Left renal pelvis (tissue), 4 donors: ENCODE data around the gene GRID2. TPM values are rescaled to one million over a fixed set of nuclear protein-coding genes. Genes with fewer than 3 reads are reported as not detected.
A peak's percentile ranks its signal among the peaks of the same experiment; 100 is the strongest.

Experiments used
- DNase-seq, 4 donors: peaks; one replicate each; pipeline ENCODE4 v3.0.0-alpha.2; 2013; ENCODE audit warnings: low read depth in 4 of 4, low spot score in 3 of 4
- polyA plus RNA-seq, 4 donors: library from polyadenylated mRNA; unstranded; fragments of 120-200 nt; gene quantifications; one replicate each; pipeline ENCODE4 v1.2.1, GENCODE V29; 2013; ENCODE audit not compliant: insufficient read length in 4 of 4

The GRID2 gene
- polyA plus RNA-seq, 4 donors, result 2.9 to 7.1 (median 3.4) TPM

DNA sequence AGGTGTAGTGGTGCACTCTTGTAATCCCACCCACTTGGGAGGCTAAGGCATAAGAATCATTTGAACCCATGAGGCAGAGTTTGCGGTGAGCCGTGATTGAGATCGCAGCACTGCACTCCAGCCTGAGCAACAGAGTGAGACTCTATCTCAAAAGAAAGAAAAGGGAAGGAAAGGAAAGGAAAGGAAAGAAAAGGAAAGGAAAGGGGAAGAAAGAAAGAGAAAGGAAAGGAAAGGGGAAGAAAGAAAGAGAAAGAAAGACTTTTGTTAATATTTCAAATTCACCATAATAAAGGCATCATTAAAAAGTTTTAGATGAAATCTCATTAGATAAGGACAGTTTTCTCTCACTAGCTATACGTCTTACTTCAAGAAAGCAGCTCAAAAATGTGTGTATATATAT lies 864.3 kb downstream of the GRID2 start:
- DNase-seq, result no peak

DNA sequence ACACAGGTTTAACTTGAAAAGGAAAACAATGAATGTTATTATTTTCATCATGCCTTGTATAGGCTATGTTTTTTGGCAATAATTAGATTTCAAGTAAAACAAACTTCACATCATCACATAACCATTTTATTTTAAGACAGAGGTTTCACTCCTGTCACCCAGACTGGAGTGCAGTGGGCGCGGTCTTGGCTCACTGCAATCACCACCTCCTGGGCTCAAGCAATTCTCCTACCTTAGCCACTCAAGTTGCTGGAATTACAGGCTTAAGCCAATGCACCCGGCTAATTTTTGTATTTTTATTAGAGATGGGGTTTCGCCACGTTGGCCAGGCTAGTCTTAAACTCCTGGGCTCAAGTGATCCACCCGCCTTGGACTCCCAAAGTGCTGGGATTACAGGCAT lies 866.2 kb downstream of the GRID2 start:
- DNase-seq, result no peak

DNA sequence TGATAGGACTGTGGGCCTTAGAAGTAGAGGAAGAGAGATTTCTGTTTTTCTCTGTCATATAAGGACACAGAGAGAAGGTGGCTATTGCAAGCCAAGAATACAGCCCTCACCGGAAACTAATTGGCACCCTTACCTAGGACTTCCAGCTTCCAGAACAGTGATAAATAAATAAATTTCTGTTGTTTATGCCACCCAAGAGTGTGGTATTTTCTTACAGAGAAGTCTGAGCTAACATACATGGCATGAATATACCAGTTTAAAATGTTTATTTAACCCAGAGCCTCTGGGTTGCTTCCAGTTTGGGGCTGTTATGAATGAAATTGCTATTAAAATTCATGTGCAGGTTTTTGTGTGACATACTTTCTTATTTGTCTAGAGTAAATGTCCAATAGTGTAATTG lies 870.8 kb downstream of the GRID2 start:
- DNase-seq, result no peak

DNA sequence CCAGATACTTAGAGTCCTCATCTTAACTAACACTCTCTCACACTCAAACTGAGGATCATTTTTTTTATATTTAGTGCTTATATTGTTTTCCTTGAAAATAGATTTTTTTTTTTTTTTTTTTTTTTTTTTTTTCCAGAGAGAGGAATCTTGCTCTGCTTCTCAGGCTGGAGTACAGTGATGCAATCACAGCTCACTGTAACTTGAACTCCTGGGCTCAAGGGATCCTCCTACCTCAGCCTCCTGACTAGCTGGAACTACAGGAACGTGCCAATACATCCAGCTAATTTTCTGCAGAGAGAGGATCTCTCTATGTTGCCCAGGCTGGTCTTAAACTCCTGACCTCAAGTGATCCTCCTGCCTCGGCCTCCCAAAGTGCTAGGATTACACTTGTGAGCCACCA lies 874.5 kb downstream of the GRID2 start:
- DNase-seq, result no peak

DNA sequence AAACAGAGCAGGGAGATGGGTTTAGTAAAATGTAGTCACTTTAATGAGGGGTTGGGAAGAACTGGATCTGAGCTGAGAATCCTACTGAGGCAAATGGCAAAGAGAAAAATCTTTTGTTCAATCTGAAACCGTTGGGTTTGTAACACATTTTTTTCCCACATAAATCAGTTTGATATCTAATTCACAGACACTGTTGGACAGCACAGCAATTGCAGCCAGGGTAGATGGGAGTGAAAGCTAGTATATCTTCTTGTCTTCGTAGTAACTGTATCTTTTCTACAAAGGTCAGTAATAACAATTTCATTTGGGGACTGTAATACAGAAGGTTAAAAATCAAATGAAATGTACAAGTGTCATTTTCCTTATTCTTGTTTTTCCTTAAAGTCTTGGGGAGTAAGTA lies 875.3 kb downstream of the GRID2 start:
- DNase-seq, result no peak

DNA sequence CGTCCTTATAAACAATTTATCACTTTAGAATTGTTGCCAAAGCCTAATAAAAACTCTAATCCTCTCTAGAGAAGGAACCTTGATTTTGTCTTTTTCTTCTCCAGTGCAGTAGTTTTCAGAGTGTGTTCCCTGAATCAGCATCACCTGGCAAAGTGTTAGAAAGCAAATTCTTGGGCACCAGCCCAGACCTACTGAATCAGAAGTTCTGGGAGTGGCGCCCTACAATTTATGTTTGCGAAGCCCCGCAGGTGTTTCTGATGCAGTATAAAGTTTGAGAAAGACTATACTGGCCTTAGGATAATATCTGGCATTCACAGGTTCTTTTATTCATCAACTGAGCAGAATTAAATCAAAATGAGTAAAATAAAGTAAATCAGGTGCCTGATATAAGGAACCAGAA lies 879.0 kb downstream of the GRID2 start:
- no peak for DNase-seq

DNA sequence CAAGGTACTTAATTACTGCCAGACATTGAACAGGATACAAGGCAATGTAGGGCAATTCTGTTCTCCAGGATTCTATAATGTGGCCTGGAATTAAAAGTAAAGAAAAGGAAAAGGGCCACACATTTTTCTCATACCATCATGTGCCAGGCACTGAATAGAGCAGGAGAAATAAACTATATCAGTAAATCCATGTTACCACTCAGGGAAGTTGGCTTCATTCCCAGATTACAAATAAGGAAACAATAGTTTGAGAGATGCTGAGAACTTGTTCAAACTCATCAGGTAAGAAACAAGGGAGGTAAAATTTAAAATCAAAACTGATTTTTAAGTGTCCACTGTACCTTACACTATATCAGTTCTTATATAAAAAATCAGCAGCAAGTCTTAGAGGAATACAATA lies 879.8 kb downstream of the GRID2 start:
- DNase-seq, result no peak

DNA sequence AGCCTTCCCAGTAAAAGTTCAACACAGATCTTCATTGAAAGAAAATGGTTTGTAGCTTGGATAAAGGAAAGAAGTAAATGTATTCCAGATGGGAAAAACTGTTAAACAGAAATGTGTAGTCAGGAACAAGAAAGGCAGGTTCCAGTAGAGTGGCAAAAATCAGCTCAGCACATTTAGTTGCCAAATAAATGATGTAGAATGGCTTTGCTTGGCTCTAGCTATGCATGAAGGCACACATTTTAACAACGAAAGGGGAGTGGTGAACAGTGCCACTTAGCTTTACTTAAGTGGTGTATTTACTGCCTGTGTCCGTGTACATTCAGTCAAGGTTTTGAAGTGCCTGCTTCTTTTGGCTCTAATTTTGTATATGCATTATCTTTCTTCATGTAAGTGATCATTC lies 880.3 kb downstream of the GRID2 start:
- peak in 2 of 4 donors; percentile 26 to 33 for DNase-seq

DNA sequence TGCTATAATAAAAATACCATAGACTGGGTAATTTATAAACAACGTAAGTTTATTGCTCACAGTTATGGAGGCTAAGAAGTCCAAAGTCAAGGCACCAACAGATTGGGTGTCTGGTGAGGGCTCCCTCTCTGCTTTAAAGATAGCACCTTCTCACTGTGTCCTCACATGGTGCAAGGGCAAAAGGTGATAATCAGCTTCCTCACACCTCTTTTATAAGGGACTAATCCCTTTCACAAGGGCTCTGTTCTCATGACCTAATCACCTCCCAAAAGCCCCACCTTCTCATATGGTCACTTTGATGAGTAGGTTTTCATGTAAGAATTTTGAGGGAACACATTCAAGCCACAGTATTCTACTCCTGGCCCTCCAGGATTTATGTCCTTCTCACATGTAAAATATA lies 883.1 kb downstream of the GRID2 start:
- no peak for DNase-seq

DNA sequence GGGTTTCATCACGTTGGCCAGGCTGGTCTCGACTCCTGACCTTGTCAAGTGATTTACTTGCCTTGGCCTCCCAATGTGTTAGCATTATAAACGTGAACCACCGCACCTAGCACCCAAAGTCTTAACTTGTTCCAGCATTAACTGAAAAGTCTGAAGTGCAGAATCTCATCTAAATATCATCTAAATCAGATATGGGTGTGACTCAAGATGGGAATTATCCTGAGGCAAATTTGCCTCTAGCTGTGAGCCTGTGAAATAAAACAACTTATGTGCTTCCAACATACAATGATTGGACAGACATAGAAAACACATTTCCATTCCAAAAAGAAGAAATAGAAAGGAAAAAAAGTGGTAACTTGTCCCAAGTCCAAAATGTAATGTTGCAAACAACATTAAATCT lies 883.7 kb downstream of the GRID2 start:
- DNase-seq, result no peak

DNA sequence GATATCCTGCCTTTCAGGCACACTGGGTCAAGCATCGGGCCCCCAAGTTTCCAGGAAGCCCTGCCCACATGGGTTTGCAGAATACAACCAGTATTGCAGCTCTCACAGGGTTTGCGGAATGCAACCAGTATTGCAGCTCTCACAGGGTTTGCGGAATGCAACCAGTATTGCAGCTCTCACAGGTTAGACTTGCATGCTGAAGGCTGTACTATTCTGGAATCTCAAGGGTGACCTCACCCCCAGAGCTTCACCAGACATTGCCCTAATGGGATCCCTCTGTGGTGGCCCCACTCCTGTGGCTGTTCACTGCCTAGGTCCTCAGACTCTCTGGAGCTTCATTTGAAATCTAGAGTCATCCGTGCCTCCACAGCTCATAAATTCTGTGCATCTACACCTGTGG lies 884.1 kb downstream of the GRID2 start:
- no peak for DNase-seq

DNA sequence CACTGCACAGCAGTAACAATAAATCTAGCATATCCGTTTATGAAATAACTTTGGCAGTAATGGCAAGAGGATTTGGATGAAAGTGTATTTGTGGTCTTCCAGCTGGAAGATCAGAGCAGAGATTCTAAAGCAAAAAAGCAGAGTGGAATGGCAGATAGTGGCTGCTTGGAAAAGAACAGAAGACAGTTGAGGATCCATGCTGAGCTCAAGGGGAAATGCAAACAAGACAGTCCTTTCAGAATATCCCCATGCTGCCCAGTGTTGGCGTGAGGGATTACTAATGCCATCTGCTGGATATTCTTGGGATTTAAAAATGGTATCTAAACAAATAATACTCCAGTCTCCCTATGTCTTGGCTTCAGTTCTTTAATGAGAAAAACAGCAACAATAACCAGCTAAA lies 895.7 kb downstream of the GRID2 start:
- peak in 1 of 4 donors; percentile 15 for DNase-seq

DNA sequence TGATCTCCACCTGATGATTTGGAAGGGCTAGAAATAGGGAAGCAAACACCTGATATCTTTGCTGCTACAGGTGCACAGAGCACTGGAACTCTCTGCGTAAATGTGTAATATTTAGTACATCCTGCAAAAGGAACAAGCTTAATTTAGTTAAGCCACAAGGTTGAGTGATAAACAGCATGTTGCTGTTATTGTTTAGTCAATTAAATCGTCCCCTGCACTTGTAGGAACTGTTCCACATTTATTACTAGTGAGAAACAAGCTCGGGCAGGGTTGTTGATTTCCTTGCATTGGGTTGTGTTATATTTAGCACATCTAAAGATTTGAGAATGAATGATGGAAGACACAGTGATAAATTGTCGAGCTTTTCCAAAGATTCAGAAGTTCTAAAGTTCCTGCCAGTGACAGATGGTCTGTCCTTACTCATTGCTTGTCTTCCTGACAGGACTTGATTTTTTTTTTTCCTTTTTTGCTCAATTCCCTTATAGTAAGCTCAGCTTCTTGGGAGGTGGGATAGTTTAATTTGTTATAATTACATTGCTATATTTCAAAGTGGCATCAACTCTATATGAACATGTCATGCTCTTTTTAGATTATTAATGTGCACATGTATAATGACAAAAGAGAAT lies 897.8 kb downstream of the GRID2 start:
- no peak for DNase-seq

DNA sequence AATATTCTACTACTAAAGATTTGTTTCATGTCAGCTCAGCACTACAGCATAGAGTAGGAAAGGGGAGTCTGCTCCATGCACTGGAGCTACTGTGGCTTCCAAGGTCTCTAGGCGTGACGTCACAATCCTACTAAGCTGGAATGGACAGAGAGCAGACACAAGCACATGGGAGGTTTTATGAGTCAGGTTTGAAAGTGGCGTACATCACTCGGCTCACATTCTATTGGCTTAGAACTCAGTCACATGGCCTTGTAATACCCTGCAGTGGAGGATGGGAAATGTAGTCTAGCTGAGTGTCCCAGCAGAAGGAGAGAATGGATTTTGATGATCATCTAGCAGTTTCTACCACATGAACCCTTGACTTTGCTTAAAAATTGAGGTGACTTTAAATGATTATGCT lies 899.9 kb downstream of the GRID2 start:
- no peak for DNase-seq

DNA sequence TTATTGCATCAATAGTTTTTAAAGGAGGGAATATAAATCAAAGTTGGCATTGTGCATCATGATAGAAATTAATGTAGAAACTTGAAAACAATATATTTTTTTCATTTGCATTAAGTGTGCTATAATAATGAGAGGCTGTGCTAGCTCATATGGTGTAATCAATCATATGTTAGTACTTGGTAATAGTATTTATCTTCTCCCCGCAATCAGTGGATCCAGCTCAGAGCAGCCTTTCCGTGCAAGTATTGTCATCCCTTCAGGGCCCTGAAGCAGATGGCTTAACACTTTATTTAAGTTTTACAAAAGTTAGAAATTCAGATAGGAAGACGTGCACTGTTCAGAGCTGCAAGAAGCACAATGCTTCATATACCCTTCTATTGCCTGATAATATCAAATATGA lies 908.5 kb downstream of the GRID2 start:
- no peak for DNase-seq

DNA sequence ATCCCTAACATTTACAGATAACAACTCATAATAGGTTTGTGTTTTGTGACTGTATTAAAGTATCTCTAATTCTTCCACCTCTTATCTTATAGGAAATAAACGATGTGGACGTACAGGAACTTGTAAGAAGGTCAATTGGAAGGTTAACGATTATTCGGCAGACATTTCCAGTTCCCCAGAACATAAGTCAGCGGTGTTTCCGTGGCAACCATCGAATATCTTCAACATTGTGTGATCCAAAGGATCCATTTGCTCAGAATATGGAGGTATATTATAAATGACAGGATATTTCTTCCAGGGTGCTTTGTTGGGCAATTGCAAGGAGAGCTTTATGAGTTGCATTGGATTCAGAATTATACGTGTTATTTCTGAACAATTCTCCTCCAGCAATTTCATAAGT lies 912.9 kb downstream of the GRID2 start:
- DNase-seq, result no peak

DNA sequence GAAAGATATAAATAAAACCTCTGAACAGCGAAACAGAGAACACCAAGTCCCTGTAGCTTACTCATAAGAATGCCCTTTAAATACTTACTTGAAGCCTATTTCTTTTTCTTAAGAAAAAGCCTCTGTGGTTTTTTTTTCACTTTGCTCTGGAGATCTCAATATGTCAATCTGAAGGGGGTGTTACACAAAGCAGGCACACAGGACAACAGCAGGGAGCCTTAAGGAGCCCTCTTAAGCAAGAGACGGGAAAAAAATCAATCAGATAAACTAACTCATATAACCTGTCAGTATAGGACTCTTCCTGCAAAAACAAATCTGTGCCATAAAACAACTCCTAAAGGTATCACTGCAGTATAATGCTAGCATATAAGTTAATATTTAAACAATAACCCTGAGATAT lies 913.7 kb downstream of the GRID2 start:
- DNase-seq, result no peak

DNA sequence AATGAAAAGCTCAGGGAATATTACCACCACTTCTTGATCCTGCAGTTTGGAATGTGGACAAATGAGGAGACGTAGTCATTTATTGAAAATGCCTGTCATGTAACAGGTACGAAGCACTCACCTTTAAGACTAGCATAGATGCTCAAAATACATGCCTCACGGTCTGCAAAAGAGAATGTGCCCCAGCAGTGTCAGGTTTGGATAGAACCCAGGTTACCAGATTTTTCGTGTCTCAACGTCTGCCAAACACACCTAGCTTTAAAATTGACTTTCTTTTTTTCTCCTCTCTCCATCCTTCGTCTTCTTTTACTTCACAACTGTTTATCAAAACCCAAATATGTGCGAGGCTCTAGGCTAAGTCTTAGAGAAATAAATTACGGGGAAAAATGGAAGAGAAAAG lies 918.0 kb downstream of the GRID2 start:
- DNase-seq, result no peak

DNA sequence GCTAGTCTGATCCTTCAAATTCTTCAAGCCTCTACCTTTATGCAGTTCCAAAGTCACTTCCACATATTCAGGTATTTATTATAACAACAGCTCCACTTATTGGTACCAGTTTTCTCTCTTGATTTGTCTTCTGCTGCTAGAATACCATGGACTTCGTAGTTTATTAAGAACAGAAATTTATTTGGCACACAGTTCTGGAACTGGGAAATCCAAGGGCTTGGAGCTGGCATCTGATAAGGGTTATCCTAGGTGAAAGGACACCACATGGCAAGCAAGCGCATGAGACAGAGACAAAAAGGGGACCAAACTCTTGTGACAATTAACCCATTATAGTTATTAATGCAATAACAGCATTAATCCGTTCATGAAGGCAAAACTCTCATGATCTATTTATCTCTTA lies 924.3 kb downstream of the GRID2 start:
- DNase-seq, result no peak

DNA sequence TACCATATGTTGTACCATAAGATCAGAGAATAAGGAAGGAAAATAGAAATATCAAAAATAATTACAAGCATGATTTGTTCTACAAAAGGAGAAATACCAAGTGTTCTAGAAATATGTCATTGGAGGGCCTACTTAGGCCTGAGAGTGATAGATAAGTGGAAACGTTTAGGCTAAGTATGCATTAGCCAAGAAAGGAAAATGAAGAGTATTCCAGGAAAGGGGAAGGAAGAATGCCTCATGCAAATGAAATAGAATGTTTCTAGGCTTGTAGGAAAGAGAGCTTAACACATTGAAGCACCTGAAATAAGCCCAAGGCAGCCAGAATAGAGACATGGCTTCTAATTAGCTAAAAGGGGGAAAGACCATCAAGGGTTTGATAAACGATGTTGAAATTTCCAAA lies 929.1 kb downstream of the GRID2 start:
- no peak for DNase-seq

DNA sequence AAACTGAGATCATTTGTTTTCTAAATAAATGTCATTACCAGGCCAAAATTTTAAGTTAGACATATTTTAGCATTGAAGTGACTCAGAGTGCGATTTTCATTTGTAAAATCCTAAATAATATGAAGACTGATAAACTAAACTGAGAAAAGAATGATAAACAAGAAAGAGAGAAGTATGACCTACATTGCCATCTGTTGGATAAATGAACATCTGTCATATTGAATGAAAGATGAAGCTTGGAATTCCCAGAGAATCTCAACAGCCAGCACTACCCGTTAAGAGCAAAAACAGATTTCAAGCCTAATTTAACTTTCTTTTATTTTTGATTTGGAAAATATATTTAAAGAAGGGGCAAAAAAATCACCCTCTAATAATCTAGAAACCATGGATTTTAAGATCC lies 933.8 kb downstream of the GRID2 start:
- no peak for DNase-seq

DNA sequence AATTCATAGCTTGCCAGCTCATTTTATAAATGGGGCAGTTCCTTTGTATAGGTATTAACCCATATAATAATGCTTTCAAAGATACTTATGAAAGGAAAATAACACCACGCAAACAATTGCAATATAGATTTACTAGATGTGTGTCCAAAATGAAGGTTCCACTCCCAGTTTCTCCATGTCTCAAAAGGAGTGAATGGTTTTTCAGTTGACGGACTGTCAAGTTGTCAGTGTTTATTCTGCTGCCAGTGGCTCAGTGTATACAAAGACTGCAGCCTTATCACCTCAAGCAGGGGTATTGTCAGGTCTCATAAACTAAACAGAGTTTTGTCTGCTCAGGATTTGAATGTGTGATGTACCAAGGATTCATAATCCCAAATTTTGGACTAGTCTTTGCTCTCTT lies 939.5 kb downstream of the GRID2 start:
- no peak for DNase-seq

DNA sequence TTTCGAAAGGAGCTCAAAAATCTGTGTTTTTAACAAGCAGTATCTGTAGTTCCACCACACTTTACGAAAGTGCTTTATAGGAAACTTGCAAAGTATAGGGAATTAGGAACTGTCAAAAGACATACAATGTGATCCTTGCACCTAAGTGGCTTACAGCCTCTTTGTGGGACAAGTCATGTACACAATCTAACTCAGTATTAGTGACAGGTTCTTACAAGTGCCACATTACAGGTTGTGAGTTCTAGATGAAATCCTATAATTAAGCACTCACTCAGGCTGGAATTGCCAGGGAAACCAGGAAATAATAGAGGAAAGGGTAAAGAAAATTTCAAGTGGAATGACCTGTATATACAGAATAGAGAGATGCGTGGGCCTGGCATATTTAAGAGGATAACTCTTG lies 957.4 kb downstream of the GRID2 start:
- DNase-seq, result no peak
